ENCODE measurements around the gene RAMP3. TPM values are rescaled to one million over a fixed set of nuclear protein-coding genes. Genes with fewer than 3 reads are reported as not detected.
A peak's percentile ranks its signal among the peaks of the same experiment; 100 is the strongest.
"Not testable (repeated sequence)": the region's sequence is repeated elsewhere in the genome, so short reads cannot be mapped to it uniquely, and the experiment has no call there.

RAMP3 gene
- total and polyA plus RNA-seq, 10 of the 15 experiments (the other 5 are each of a cell fraction or from before 2014, with no cell fraction given) = not detected

DNA sequence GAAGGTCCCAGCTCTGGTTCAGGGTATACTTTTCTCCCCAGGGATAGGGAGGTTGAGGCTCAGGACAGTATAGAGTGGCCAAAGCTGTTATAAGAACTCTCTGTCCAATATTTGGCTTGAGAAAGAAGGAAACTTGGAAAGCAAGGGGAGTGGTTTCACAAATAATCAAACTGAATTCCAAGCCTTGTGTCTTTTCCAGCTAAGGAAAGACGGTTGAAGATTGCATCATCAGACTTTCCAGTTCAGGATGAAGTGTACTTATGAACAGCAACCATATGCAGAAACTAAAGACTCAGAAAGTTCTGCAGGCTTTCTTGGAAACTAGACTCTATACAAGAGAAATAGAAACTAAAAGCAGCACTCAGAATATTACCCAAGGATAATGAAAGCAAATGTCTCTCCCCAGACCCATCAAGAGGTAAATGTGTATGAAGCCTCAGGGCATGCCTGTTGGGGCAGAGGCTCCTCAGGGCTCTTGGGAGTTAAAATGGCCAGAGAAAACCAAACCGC, 46.4 kb downstream of the RAMP3 start:
- POLR2A ChIA-PET = no interaction called here

DNA sequence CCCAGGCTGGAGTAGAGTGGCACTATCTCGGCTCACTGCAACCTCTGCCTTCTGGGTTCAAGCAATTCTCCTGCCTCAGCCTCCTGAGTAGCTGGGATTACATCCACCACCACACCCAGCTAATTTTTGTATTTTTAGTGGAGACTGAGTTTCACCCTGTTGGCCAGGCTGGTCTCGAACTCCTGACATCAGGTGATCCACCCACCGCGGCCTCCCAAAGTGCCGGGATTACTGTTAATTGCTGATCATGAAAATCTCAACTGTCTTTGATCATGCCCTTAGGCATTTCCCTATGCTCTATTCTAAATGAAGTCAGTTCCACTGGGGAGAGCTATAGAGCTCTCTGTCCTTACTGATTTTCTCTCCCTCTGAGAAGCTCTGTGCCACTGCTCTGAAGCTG, 48.7 kb downstream of the RAMP3 start:
- H3K4me2 ChIP-seq (ENCODE audit: control insufficient read depth, insufficient read depth); ATAC-seq; H3K4me3 ChIP-seq; H3K9me3 ChIP-seq (replicated peaks; ENCODE audit: control insufficient read depth, insufficient read depth, low read length); H3K27ac ChIP-seq (ENCODE audit: control insufficient read depth, insufficient read depth); DNase-seq (ENCODE audit: low read depth, low spot score); intact Hi-C loops (cut with micrococcal nuclease; ENCODE audit: unreplicated experiment); H3K9ac ChIP-seq (ENCODE audit: control insufficient read depth, insufficient read depth, low read length); H3K79me2 ChIP-seq (ENCODE audit: control insufficient read depth, insufficient read depth, low read length); RAD21 ChIA-PET (ENCODE audit: unreplicated experiment); H3K4me1 ChIP-seq (ENCODE audit: control insufficient read depth, insufficient read depth, low read length); BruUV-seq (replicated peaks); H3K36me3 ChIP-seq (ENCODE audit: control insufficient read depth in 2 of 2, insufficient read depth in 2 of 2, low read length in 1 of 2); H4K20me1 ChIP-seq (ENCODE audit: control insufficient read depth, insufficient read depth); in situ Hi-C loops (cut with MboI); H3K27me3 ChIP-seq (replicated peaks in 1 of 2; ENCODE audit: control insufficient read depth in 2 of 2, insufficient read depth in 2 of 2, low read length in 1 of 2); FAIRE-seq; H2AFZ ChIP-seq (ENCODE audit: control insufficient read depth, low read depth, low read length): not testable (repeated sequence)
- CTCF ChIA-PET = interaction anchor here (1.2 kb wide), 1 partner anchor 10 kb away, joined by 3 read pairs; no protein-coding TSS in a partner anchor
- SMC1A ChIA-PET (ENCODE audit: uncharacterized antibody, unreplicated experiment) = interaction anchor here (1.2 kb wide), 1 partner anchor 10 kb away, joined by 3 read pairs; no protein-coding TSS in a partner anchor
- whole genome bisulfite sequencing (ENCODE audit: insufficient coverage, insufficient replicate concordance, low lambda C conversion rate, missing lambda C conversion rate) = 86% methylated on average over 5 of the region's 5 CpGs
- POLR2A ChIA-PET = interaction anchor here (0.9 kb wide), 1 partner anchor 25 kb away, joined by 3 read pairs; no protein-coding TSS in a partner anchor

More for the DNA sequence above, 46.4 kb downstream of the RAMP3 start:
- BruUV-seq (replicated peaks) = no TSS peak
- CTCF ChIA-PET = no interaction called here
- H3K36me3 ChIP-seq (ENCODE audit: control insufficient read depth in 2 of 2, insufficient read depth in 2 of 2, low read length in 1 of 2) = no peaks in the 10 kb centered on the region
- intact Hi-C loops (cut with micrococcal nuclease; ENCODE audit: unreplicated experiment) = no loop called here
- peak overlapping the region; percentile 89 for H2AFZ ChIP-seq (ENCODE audit: control insufficient read depth, low read depth, low read length)
- H3K4me2 ChIP-seq (ENCODE audit: control insufficient read depth, insufficient read depth) = peak overlapping the region; percentile 87
- DNase-seq (ENCODE audit: low read depth, low spot score) (peak; percentile 9), FAIRE-seq (peak; percentile 62), ATAC-seq (peak; percentile 88)
- no peaks in the 10 kb centered on the region; the same call in 2 of the 3 replicates for H3K9me3 ChIP-seq (replicated peaks; ENCODE audit: control insufficient read depth, insufficient read depth, low read length)
- no peaks in the 10 kb centered on the region for H4K20me1 ChIP-seq (ENCODE audit: control insufficient read depth, insufficient read depth)
- H3K79me2 ChIP-seq (ENCODE audit: control insufficient read depth, insufficient read depth, low read length) = no peaks in the 10 kb centered on the region
- SMC1A ChIA-PET (ENCODE audit: uncharacterized antibody, unreplicated experiment) = no interaction called here
- peaks cover 7% of the 10 kb centered on the region for H3K4me1 ChIP-seq (ENCODE audit: control insufficient read depth, insufficient read depth, low read length)
- RAD21 ChIA-PET (ENCODE audit: unreplicated experiment) = no interaction called here
- WGBS (ENCODE audit: insufficient coverage, insufficient replicate concordance, low lambda C conversion rate, missing lambda C conversion rate) = 4% methylated on average over 2 of the region's 2 CpGs
- H3K9ac ChIP-seq (ENCODE audit: control insufficient read depth, insufficient read depth, low read length) = no peak overlapping the region; the same call in 1 of the 2 replicates
- peak overlapping the region; percentile 53; the same call in 1 of the 2 replicates for H3K27ac ChIP-seq (ENCODE audit: control insufficient read depth, insufficient read depth)
- H3K4me3 ChIP-seq = peak overlapping the region; percentile 41; the same call in 1 of the 2 replicates
- TF ChIP-seq CBFB (IDR thresholded peaks at IDR 0.05; ENCODE audit: low read depth) (no peak), YY1 (IDR thresholded peaks at IDR 0.05; ENCODE audit: low read depth, low read length) (0 out of 2 replicates have a peak, but pooled peaks have one; percentile 17), NR2C2 (IDR thresholded peaks at IDR 0.05; ENCODE audit: borderline replicate concordance, control insufficient read depth, insufficient read length, low read depth) (no peak), TCF7 (IDR thresholded peaks at IDR 0.05; ENCODE audit: borderline replicate concordance) (no peak)
- TF ChIP-seq, protein P1, sequence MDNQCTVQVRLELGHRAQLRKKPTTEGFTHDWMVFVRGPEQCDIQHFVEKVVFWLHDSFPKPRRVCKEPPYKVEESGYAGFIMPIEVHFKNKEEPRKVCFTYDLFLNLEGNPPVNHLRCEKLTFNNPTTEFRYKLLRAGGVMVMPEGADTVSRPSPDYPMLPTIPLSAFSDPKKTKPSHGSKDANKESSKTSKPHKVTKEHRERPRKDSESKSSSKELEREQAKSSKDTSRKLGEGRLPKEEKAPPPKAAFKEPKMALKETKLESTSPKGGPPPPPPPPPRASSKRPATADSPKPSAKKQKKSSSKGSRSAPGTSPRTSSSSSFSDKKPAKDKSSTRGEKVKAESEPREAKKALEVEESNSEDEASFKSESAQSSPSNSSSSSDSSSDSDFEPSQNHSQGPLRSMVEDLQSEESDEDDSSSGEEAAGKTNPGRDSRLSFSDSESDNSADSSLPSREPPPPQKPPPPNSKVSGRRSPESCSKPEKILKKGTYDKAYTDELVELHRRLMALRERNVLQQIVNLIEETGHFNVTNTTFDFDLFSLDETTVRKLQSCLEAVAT (IDR thresholded peaks at IDR 0.05) = no peak
- TF ChIP-seq, protein P2, sequence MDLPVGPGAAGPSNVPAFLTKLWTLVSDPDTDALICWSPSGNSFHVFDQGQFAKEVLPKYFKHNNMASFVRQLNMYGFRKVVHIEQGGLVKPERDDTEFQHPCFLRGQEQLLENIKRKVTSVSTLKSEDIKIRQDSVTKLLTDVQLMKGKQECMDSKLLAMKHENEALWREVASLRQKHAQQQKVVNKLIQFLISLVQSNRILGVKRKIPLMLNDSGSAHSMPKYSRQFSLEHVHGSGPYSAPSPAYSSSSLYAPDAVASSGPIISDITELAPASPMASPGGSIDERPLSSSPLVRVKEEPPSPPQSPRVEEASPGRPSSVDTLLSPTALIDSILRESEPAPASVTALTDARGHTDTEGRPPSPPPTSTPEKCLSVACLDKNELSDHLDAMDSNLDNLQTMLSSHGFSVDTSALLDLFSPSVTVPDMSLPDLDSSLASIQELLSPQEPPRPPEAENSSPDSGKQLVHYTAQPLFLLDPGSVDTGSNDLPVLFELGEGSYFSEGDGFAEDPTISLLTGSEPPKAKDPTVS (IDR thresholded peaks at IDR 0.05; ENCODE audit: low read depth, low read length) = no peak
- in situ Hi-C loops (cut with MboI) = no loop called here
- no peaks in the 10 kb centered on the region; a peak in 1 of 4 replicates for H3K27me3 ChIP-seq (replicated peaks in 1 of 2; ENCODE audit: control insufficient read depth in 2 of 2, insufficient read depth in 2 of 2, low read length in 1 of 2)

DNA sequence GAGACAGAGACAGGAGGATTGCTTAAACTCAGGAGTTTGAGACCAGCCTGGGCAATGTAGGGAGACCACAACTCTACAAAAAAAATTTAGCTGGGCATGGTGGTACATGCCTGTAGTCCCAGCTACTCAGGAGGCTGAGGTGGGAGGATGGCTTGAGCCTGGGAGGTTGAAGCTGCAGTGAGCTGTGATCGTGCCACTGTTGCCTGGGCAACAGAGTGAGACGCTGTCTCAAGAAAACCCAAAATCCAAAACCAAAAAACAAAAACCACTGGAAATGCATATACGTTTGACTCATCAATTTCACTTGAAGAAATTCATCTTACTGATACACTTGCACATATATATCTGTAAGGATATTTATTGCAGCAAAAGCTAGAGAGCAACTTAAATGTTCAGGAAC, 52.3 kb downstream of the RAMP3 start:
- H3K27me3 ChIP-seq (replicated peaks in 1 of 2; ENCODE audit: control insufficient read depth in 2 of 2, insufficient read depth in 2 of 2, low read length in 1 of 2); H3K27ac ChIP-seq (ENCODE audit: control insufficient read depth, insufficient read depth); H3K79me2 ChIP-seq (ENCODE audit: control insufficient read depth, insufficient read depth, low read length); SMC1A ChIA-PET (ENCODE audit: uncharacterized antibody, unreplicated experiment); H3K4me1 ChIP-seq (ENCODE audit: control insufficient read depth, insufficient read depth, low read length); BruUV-seq (replicated peaks); H3K4me3 ChIP-seq; DNase-seq (ENCODE audit: low read depth, low spot score); H3K9me3 ChIP-seq (replicated peaks; ENCODE audit: control insufficient read depth, insufficient read depth, low read length); ATAC-seq; H3K36me3 ChIP-seq (ENCODE audit: control insufficient read depth in 2 of 2, insufficient read depth in 2 of 2, low read length in 1 of 2); H3K9ac ChIP-seq (ENCODE audit: control insufficient read depth, insufficient read depth, low read length); POLR2A ChIA-PET; FAIRE-seq; RAD21 ChIA-PET (ENCODE audit: unreplicated experiment); H4K20me1 ChIP-seq (ENCODE audit: control insufficient read depth, insufficient read depth); in situ Hi-C loops (cut with MboI); H3K4me2 ChIP-seq (ENCODE audit: control insufficient read depth, insufficient read depth); H2AFZ ChIP-seq (ENCODE audit: control insufficient read depth, low read depth, low read length); intact Hi-C loops (cut with micrococcal nuclease; ENCODE audit: unreplicated experiment): not testable (repeated sequence)
- CTCF ChIA-PET = interaction anchor here (1.5 kb wide), 1 partner anchor 8 kb away, joined by 3 read pairs; no protein-coding TSS in a partner anchor
- WGBS (ENCODE audit: insufficient coverage, insufficient replicate concordance, low lambda C conversion rate, missing lambda C conversion rate) = 31% methylated on average over 3 of the region's 3 CpGs

Data from GM12878 (cell line).